Erythroblast (primary cell): Measurements from ENCODE around the gene MBD3L2.

Experiments used
- GATA1 ChIP-seq: IDR thresholded peaks from 2 replicates; pipeline ENCODE4 v1.6.1; 2011; ENCODE audit warnings: low read depth, mild to moderate bottlenecking, control low read depth, low read length, moderate library complexity
- POLR2A ChIP-seq: IDR thresholded peaks from 2 replicates; pipeline ENCODE4 v1.6.1; 2011; ENCODE audit warnings: mild to moderate bottlenecking, low read length

DNA sequence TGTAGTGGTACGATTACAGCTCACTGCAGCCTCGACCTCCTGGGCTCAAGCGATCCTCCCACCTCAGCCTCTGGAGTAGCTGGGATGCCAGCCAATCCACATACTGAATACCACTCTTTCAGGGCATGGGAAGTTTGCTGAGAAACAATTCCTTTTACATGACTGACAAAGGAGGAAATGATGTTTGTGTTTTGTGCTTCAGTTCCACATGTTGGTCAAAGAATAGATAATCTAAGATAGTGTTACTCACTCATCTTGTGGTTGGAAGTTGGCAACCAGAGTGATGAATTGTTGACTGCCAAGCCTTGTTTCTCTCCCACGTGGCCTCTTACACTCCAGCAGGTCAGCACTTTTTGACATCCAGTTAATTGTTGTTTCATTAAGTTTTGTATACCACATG is 35.4 kb upstream of the MBD3L2 start:
- TF ChIP-seq POLR2A (no peak), GATA1 (no peak)
